GM18858 (cell line): ENCODE measurements around the gene ABCD4.

ENCODE experiments used
- ATAC-seq: cut with Tn5 transposase; IDR thresholded peaks from one replicate; pipeline ENCODE4 v1.9.1; 2021; ENCODE audit not compliant: unreplicated experiment

Gene ABCD4

DNA sequence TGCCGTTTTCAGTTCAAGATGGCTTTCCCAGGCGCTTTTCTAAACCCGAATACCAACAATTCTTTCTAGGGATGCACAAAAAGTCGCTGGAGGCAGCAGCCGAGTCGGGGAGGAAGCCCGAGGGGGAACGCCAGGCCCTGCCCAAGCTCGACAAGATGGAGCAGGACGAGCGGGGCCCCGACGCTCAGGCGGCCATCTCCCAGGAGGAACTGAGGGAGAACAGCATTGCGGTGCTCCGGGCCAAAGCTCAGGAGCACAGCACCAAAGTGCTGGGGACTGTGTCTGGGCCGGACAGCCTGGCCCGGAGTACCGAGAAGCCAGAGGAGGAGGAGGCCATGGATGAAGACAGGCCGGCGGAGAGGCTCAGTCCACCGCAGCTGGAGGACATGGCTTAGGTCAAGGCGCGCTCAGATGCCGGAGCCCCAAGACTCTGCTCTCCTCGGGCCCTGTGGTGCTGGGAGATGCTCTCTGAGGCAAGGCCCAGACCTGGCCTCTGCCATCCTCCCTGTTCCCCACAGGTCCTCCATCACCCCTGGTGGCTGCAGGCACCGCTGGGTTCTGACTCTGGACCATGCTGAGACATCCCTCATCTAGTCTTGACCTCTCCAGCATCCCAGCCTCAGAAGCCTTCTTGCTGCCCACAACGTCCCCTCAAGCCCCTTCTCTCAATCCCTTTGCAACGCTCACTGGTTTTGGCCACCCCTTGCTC is 42.1 kb downstream of the ABCD4 start:
- ATAC-seq, result no peak

DNA sequence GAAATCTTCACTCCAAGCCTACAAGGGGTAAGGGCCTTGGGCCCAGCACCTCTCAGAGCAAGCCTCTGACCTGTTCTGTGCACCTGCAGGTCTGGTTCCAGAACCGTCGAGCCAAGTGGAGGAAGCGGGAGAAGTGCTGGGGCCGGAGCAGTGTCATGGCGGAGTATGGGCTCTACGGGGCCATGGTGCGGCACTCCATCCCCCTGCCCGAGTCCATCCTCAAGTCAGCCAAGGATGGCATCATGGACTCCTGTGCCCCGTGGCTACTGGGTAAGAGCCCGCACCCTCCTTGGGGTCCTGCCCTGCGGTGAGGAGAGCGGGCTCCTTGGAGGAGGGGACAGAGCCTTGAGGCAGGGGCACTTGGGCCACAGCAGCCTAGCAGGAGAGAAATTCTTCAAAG is 43.2 kb downstream of the ABCD4 start:
- ATAC-seq, result no peak

DNA sequence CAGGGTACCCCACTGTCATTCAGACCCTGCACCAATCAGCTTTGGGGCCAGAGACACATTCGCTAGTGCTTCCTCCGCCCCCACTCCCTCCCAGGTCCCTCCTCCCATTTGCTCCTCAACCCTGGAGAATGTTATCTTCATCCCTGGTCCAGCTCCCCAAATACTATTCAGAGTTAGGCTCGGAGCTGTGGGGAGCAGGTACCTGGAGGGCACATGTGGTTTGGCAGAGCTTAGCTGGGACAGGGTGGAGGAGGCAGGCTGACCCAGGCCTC is 44.0 kb downstream of the ABCD4 start:
- no peak for ATAC-seq

DNA sequence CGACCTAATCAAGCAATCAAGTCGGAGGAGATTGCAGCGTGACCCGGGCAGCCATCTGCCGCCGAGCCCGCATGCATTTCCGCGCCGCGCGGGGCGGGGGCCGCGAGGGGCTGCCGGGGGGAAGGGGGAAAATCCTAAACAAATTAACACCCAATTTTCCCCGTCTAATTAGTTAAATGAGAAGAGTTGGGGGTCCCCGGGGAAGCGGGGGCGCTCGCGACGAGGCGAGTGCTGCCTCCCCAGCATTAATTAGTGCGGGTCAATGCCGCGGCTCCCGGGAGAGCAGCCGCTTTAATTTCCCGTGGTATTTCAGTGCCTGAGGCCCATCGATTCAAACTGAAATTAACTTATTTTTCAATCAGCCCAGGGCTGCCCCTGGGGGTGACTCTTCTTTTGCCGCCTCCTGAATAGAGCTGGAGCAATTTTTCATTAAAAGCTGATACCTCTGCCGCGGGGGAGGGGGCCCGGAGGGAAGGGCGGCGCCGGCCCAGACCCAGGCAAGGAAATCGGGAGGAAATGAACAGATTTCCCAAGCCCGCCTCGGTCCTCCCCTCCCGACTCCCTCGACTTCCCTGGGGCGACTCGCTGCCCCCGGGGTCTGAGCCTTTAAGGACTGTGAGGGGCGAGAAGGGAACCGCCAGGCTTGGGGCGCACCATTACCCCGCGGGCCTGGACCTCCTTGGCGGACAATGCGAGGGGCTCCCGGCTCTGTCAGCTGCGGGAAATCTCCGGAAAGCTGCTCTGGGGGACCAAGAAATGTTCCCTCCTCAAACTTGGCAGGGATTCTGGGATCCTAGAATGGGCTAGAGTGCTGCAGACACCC is 44.6 kb downstream of the ABCD4 start:
- no peak for ATAC-seq

DNA sequence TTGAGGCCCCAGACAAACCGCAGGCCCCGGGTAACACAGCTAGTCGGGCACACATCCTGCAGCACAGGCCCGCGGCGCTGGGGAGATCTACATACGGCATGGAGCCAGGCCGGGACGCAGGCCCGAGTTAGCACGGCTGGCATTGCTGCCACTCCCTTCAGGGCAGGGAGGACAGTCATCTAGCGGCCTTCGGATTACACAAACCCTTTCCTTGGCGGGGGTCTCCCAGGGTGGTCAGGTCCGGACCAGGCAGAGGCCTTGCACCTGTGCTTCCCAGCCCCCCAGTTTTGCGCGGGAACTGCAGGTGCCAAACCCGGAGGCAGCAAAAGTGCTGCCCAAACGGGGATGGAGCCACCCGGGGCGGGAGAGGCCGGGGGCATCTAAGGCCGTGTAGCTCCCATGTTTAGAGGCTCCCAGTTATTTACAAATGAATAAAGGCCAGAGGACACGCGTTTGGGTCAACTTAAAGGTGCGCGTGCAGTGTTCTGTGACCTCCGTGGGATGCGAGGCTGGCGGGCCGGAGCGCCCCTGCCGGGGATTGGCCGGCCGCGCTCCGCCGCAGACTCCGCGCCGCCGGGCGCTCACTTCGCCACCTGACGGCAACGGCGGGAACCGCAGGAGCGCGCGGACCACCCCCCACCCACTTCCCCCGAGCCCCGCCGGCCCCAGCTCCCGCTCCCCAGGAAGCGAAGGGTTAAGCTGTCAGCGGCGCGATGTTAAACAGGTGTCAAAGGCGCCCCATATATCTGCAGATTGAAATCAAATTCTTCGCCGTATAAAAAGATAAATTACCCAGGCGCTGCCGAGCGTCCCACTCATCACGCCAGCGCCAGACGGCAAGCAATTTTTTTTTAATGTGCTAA is 45.4 kb downstream of the ABCD4 start:
- ATAC-seq, result no peak

- ATAC-seq, result no peak
These were observed 47.5 kb downstream of the ABCD4 start for GRCh38 chr14:74255281-74255680.

DNA sequence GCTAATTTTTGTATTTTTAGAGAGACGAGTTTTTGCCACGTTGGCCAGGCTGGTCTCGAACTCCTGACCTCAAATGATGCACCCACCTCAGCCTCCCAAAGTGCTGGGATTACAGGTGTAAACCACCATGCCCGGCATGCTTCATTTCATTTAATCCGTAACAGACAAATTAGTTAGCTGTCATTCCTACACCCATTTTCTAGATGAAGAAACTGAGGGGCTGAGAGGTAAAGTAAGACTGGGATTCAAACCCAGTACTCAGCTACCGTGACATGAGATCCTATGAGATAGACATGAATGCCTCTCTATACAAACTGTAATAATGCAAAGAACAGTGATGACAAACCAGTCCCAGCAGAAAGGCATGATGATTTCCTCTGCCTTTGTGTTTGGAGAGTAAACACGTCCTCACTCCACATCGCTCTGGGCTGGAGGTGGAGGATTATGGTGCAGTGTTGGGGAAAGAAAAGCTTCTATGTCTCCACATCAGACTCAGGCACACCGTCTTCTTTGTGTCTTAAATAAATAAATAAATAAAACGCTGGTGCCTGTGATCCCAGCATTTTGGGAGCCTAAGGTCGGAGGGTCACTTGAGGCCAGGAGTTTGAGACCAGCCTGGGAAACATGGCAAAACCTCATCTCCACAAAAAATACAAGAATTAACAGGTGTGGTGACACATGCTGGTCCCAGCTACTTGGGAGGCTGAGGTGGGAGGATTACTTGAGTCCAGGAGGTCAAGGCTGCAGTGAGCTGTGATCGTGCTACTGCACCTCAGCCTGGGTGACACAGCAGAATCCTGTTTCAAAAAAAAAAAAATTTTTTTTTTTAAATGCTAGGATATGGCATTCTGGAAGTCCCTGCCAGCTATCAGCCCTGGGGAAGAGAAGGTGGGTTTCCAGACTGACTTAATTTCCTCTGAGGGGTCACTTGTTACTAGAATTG is 53.0 kb downstream of the ABCD4 start:
- ATAC-seq, result no peak

DNA sequence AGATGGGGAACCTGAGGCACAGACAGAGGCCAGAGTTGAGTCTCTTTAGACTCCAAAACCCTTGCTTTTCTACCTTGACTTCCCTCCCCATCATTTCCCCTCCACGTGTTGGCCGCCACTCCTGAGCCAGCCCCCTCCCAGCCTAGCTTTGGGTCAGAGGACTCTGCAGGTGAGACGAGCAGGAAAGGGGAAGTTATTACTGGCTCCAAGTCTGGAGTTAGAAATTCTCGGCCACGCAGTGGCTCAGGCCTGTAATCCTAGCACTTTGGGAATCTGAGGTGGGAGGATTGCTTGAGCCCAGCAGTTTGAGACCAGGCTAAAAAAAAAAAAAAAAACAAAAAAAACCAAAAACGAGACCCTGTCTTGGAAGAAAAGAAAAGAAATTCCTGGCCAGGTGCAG is 54.7 kb downstream of the ABCD4 start:
- ATAC-seq, result no peak

DNA sequence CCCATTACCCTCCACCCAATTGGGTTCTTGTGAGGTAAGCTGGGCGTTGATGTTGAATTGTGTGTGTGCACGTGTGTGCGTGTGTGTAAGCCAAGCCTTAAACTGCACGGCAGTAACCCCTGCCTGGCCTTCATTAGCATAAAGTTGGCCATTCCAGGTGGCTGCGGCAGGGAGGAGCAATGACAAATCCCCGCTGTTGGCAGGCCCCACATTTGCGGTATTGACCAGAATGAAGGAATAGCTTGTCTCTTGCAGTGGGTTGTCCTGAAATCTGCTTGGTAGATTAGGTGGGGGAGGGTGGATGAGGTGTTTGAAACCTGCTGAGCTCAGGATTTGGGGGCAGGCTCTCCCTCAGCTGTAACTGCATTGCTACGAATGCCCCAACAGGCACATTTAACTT is 56.2 kb downstream of the ABCD4 start:
- no peak for ATAC-seq

DNA sequence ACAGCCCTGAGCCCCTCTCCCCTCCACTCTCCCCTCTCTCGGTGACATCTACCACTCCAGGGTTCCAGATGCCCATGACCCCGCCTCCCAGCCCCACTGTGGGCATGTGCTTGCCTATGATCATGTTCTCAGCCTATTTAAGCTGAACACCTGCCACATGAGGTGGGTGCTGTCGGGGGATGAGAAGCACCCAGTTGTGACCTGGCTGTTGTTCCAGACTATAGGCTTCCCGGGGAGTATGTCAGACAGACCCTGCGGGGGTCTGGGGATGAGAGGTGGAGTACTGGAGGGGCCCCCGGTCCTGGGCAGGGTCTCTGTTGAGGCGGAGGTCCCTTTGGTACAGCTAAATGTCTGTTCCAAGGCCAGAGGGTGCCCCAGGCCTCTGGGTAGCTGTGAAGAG is 57.4 kb downstream of the ABCD4 start:
- no peak for ATAC-seq

GRCh38 chr14:74244115-74244514 is 58.6 kb downstream of the ABCD4 start:
- ATAC-seq, result no peak

DNA sequence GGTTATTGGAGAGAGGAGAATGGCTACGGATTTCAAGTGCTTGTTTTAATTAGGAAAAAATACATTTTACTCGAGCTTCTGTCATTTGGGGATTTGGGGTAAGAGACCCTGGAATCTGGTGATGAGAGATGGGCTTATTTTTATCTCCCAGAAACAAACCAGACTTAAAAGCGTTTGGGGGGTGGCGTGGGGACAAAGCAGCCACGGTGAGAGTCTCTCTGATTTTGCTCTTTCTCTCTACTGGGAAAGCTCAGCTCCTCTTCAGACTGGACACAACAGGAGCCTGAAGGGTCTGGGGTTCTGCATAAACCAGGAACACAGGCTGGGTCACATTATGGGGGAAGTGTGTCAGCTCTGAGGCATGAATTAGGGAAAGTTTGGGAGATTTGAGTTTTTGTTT is 59.7 kb downstream of the ABCD4 start:
- ATAC-seq, result no peak

DNA sequence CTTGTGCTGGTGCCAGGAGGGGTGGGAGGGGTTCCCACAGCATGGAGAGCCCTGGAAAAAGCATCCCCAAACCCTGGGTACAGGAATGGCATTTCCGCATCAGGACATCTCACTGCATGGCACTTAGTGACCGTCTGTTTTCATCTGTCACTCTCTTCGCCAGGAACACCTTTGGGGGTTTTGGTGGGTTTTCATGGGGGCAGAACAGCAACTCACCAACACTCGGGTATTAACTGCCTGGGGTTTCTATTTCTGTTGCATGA is 60.0 kb downstream of the ABCD4 start:
- no peak for ATAC-seq

- no peak for ATAC-seq
These were observed 60.5 kb downstream of the ABCD4 start for GRCh38 chr14:74242021-74242779.

- no peak for ATAC-seq
These were observed 61.1 kb downstream of the ABCD4 start for GRCh38 chr14:74241652-74242017.

GRCh38 chr14:74240794-74241651 is 61.7 kb downstream of the ABCD4 start:
- ATAC-seq, result no peak

GRCh38 chr14:74239848-74240793 is 62.6 kb downstream of the ABCD4 start:
- no peak for ATAC-seq
